Sigmoid colon (tissue), 7 donors: ENCODE results near the gene KCNQ1OT1. TPM values are rescaled to one million over a fixed set of nuclear protein-coding genes. Genes with fewer than 3 reads are reported as not detected.

Experiments
- DNase-seq: peaks from one replicate; pipeline ENCODE4 v3.0.0-alpha.2; 2019
- H3K27ac ChIP-seq, 4 donors: fragments of 200-600 bp; sonication (generic); one replicate each; pipeline ENCODE4 v1.5.1; 2016 to 2019; ENCODE audit warnings: mild to moderate bottlenecking in 1 of 4
- H3K27me3 ChIP-seq, 3 donors: fragments of 200-600 bp; sonication (generic); one replicate each; pipeline ENCODE4 v1.5.1; 2019; ENCODE audit warnings: mild to moderate bottlenecking in 1 of 3
- H3K36me3 ChIP-seq, 4 donors: fragments of 200-600 bp; sonication (generic); one replicate each; pipeline ENCODE4 v1.5.1; 2016 to 2019
- H3K4me1 ChIP-seq, 4 donors: fragments of 200-600 bp; sonication (generic); one replicate each; pipeline ENCODE4 v1.5.1; 2017 to 2019
- H3K4me3 ChIP-seq, 4 donors: fragments of 200-600 bp; sonication (generic); one replicate each; pipeline ENCODE4 v1.5.1; 2017 to 2019; ENCODE audit warnings: mild to moderate bottlenecking in 2 of 4, moderate library complexity in 1 of 4
- H3K9me3 ChIP-seq, 4 donors: fragments of 200-600 bp in 3 of 4; sonication (generic) in 3 of 4; one replicate each; pipeline versions ENCODE4 v1.5.1 to v1.6.1; 2013 to 2019
- EP300 ChIP-seq, 4 donors: sonication (generic); formaldehyde crosslinking; IDR thresholded peaks; one replicate each; pipeline ENCODE4 v1.6.1; 2017; ENCODE audit warnings: antibody characterized with exemption in 4 of 4
- POLR2A ChIP-seq, 2 donors: fragments of 450-650 bp; IDR thresholded peaks; one replicate each; pipeline ENCODE4 v1.6.1; 2016; ENCODE audit warnings: antibody characterized with exemption in 2 of 2, mild to moderate bottlenecking in 2 of 2, moderate library complexity in 2 of 2
- POLR2AphosphoS5 ChIP-seq, 4 donors: sonication (generic); formaldehyde crosslinking; IDR thresholded peaks; one replicate each; pipeline ENCODE4 v1.6.1; 2017; ENCODE audit warnings: antibody characterized with exemption in 4 of 4
- WGBS, 2 donors: extraction: QIAGEN DNeasy Blood & Tissue Kit; methylation state at CpG; one replicate each; pipeline ENCODE4 v1.1.7; 2013; 5-methylcytosine and 5-hydroxymethylcytosine counted together
- intact Hi-C: fragments of 100-400 bp; cut with DNase I; formaldehyde crosslinking; loops from one replicate; pipeline ENCODE4 v1.15.1; 2023
- polyA plus RNA-seq, 3 donors: library from polyadenylated mRNA; stranded (reverse); fragments of 200-250 nt; gene quantifications; one replicate each; pipeline ENCODE4 v1.2.3, GENCODE V29; 2013
- total RNA-seq, 4 donors: library from RNA; depleted of rRNA; stranded (reverse); fragments of >200 nt; gene quantifications; one replicate each; pipeline ENCODE4 v1.1.0, GENCODE V29; 2016
- TF ChIP-seq, protein P1 (sequence below), 4 experiments: fragments of 450-650 bp in 3 of 4; fragments of 200-600 bp in 1 of 4; IDR thresholded peaks; one replicate each; pipeline ENCODE4 v1.5.1; 2016 to 2019; ENCODE audit warnings: antibody characterized with exemption in 4 of 4, mild to moderate bottlenecking in 3 of 4, moderate library complexity in 2 of 4
- donor health status: healthy with polysubstance abuse.
- donor health status: Bipolar disorder and iron deficiency.
- donor health status: healthy.

The KCNQ1OT1 gene
- total and polyA plus RNA-seq, 7 donors, result under 0.01 to 3.6 (median 0.99) TPM

DNA sequence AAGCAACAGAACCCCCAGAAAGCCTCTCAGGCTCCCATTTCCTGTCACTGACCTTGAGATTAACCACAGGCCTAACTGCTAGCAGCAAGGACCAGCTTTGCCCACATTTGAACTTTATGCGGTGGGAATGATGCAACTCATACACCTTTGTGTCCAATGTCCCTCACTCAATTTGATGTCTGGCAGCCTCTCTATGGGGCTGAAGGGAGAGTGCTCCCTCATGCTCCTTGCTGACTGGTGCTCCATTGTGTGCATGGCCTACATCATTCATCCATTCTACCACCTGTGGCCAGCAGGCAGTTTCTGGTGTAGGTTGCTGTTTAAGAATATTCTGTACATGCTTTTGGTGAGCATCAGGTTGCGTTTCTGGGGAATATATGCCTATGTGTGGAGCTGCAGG is 31.9 kb downstream of the KCNQ1OT1 start:
- Histone ChIP-seq H3K27ac (no peak overlapping the region), H3K4me1 (peaks cover 0 to 16% (median 7%) of the 10 kb centered on the region in 4 donors), H3K9me3 (no peaks in the 10 kb centered on the region), H3K27me3 (no peaks in the 10 kb centered on the region), H3K4me3 (no peak overlapping the region), H3K36me3 (no peaks in the 10 kb centered on the region)
- 92 to 97% methylated on average over 2 of the region's 2 CpGs for WGBS, 2 donors
- DNase-seq, result peak; percentile 18
- TF ChIP-seq POLR2AphosphoS5 (IDR thresholded peaks at IDR 0.05) (no peak), EP300 (IDR thresholded peaks at IDR 0.05) (no peak), POLR2A (IDR thresholded peaks at IDR 0.05) (no peak)
- TF ChIP-seq, protein P1, sequence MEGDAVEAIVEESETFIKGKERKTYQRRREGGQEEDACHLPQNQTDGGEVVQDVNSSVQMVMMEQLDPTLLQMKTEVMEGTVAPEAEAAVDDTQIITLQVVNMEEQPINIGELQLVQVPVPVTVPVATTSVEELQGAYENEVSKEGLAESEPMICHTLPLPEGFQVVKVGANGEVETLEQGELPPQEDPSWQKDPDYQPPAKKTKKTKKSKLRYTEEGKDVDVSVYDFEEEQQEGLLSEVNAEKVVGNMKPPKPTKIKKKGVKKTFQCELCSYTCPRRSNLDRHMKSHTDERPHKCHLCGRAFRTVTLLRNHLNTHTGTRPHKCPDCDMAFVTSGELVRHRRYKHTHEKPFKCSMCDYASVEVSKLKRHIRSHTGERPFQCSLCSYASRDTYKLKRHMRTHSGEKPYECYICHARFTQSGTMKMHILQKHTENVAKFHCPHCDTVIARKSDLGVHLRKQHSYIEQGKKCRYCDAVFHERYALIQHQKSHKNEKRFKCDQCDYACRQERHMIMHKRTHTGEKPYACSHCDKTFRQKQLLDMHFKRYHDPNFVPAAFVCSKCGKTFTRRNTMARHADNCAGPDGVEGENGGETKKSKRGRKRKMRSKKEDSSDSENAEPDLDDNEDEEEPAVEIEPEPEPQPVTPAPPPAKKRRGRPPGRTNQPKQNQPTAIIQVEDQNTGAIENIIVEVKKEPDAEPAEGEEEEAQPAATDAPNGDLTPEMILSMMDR (IDR thresholded peaks at IDR 0.05), result no peak
- intact Hi-C loops, result no loop called here

DNA sequence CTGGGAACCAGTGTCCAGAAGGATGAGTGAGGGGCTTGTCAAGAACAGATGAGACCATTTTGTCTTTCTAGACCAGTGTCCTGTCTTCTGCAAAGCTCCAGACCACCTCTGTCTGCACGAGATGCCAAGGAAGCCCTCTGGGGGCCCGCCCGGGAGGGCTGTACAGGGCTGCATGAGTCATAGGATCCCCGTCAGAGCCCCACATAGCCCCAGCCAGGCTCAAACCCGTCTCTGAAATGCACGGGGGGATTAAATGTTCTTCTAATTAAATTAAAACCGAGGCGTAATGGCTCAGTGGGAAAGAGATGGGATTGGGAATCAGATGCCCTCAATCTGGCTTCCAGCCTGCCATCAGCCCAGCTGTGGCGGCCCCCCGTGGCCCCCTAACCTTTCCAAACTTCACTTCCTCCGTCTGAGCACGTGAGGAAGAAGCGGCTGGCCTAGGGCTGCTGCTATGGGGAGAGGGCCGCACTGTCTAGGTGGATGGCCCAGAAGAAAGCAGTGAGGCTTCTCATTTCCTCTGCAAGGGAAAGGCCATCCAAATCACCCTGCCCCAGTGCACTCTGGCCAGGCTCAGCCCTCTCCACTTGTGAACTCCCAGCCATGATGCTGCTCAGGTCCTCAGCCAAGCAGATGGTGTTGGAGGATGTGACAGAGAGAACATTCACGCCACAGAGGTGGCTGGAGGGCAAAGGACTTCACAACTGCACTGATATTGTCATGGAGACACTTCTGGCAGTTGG is 32.8 kb downstream of the KCNQ1OT1 start:
- Histone ChIP-seq H3K4me3 (no peak overlapping the region), H3K36me3 (no peaks in the 10 kb centered on the region), H3K9me3 (no peaks in the 10 kb centered on the region), H3K4me1 (peaks cover 0 to 16% (median 7%) of the 10 kb centered on the region in 4 donors), H3K27me3 (no peaks in the 10 kb centered on the region), H3K27ac (no peak overlapping the region)
- no peak for TF ChIP-seq POLR2A (IDR thresholded peaks at IDR 0.05)
- TF ChIP-seq POLR2AphosphoS5 (IDR thresholded peaks at IDR 0.05), result no peak
- TF ChIP-seq EP300 (IDR thresholded peaks at IDR 0.05), result no peak
- TF ChIP-seq, protein P1 (IDR thresholded peaks at IDR 0.05), result no peak
- peak; percentile 49 for DNase-seq
- intact Hi-C loops, result no loop called here
- WGBS, 2 donors, result 89 to 95% methylated on average over 15 of the region's 15 CpGs

DNA sequence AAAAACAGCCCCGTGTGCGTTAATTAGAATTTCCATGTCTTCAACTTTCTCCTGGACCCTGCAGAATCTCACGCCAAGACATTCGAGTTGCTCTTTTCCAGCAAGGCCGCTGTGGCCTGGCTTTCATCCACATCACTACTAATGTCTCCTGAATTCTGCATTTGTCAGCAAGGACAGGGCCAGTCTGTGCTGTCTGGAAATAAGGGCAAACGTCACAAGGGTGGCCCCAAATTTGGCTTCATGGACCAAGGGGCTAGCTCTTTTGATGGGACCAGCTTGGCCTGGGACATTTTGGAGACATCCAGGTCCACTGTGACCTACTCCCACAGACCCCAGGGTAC is 33.4 kb downstream of the KCNQ1OT1 start:
- no peaks in the 10 kb centered on the region for H3K9me3 ChIP-seq
- TF ChIP-seq EP300 (IDR thresholded peaks at IDR 0.05), result no peak
- TF ChIP-seq POLR2AphosphoS5 (IDR thresholded peaks at IDR 0.05), result peak; percentile 41 to 73 (median 56)
- no peak overlapping the region for H3K4me3 ChIP-seq
- H3K27me3 ChIP-seq, result no peaks in the 10 kb centered on the region
- no peaks in the 10 kb centered on the region for H3K36me3 ChIP-seq
- intact Hi-C loops, result no loop called here
- peaks cover 0 to 16% (median 7%) of the 10 kb centered on the region in 4 donors for H3K4me1 ChIP-seq
- peak; percentile 65 for DNase-seq
- no peak overlapping the region for H3K27ac ChIP-seq
- WGBS, 2 donors, result 86 to 91% methylated on average over 6 of the region's 6 CpGs

DNA sequence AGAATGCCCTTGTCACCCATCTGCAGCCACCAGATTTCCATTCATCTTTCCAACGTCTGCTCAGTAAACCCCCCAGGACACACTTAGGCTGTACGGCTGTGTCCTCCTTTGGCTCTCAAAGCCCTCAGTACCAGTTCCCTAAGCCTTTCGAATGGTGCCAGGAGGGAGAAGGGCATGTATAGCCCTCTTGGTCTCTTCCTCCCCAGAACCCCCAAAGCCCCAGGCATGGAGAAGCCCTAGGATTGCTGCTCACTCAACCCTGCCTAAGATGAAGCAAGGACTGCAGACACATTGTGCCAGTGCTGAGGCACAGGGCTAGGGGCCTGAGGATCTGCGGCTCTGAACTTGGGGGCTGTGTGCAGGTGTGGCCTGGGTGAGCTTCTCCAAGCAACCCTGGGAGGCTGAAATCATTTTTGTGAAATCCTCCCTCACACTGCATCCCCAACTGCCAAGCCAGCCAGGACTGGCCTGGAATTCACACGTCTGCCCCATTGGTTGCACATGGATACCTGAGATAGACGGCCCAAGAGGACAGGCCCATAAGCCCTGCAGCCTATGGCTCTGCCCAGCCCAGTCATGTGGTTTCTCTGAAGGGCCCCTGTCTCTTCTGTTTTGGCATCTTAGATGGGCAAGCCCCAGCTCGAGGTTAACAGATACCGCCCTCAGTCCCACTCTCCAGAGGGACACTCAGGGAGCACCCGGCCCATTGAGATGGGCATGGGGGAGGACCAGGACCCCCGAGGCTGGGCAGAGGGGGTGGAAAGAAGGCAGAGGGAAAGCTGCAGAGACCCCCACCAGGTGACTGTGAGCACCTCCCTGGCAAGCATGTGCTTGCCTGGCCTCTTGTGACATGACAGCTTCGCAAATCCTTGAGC is 34.0 kb downstream of the KCNQ1OT1 start:
- peak; percentile 24 for DNase-seq
- Histone ChIP-seq H3K27me3 (no peaks in the 10 kb centered on the region), H3K4me3 (no peak overlapping the region), H3K36me3 (no peaks in the 10 kb centered on the region), H3K4me1 (peaks cover 0 to 16% (median 7%) of the 10 kb centered on the region in 4 donors), H3K9me3 (no peaks in the 10 kb centered on the region), H3K27ac (no peak overlapping the region)
- no peak for TF ChIP-seq EP300 (IDR thresholded peaks at IDR 0.05)
- TF ChIP-seq, protein P1 (IDR thresholded peaks at IDR 0.05), result no peak
- no peak for TF ChIP-seq POLR2AphosphoS5 (IDR thresholded peaks at IDR 0.05)
- no peak for TF ChIP-seq POLR2A (IDR thresholded peaks at IDR 0.05)
- intact Hi-C loops, result no loop called here
- WGBS, 2 donors, result 91 to 93% methylated on average over 11 of the region's 11 CpGs
